Subcutaneous abdominal adipose tissue (tissue), 5 donors: Measurements from ENCODE around the gene ZNF546.
A peak's percentile ranks its signal among the peaks of the same experiment; 100 is the strongest.
"Not testable (repeated sequence)": the region's sequence is repeated elsewhere in the genome, so short reads cannot be mapped to it uniquely, and the experiment has no call there.

Experiments
- H3K27ac ChIP-seq: one replicate; pipeline ENCODE4 v1.7.0; 2013; ENCODE audit warnings: low read depth, mild to moderate bottlenecking, inconsistent platforms, low read length, moderate library complexity
- H3K27me3 ChIP-seq, 5 donors: one replicate each; pipeline ENCODE4 v1.7.0; 2013; ENCODE audit warnings: low read length in 5 of 5, inconsistent platforms in 1 of 5; ENCODE audit not compliant: control insufficient read depth in 5 of 5, insufficient read depth in 4 of 5
- H3K36me3 ChIP-seq, 5 donors: one replicate each; pipeline ENCODE4 v1.7.0; 2013; ENCODE audit warnings: low read length in 5 of 5; ENCODE audit not compliant: control insufficient read depth in 5 of 5, insufficient read depth in 5 of 5
- H3K4me1 ChIP-seq, 5 donors: one replicate each; pipeline ENCODE4 v1.7.0; 2013; ENCODE audit warnings: low read length in 5 of 5, mild to moderate bottlenecking in 3 of 5, moderate library complexity in 1 of 5; ENCODE audit not compliant: control insufficient read depth in 5 of 5, insufficient read depth in 5 of 5
- H3K4me3 ChIP-seq, 5 donors: one replicate each; pipeline ENCODE4 v1.7.0; 2013; ENCODE audit warnings: low read length in 5 of 5, low read depth in 1 of 5
- H3K9ac ChIP-seq, 5 donors: one replicate each; pipeline ENCODE4 v1.7.0; 2013; ENCODE audit warnings: low read length in 5 of 5, mild to moderate bottlenecking in 4 of 5, moderate library complexity in 3 of 5
- H3K9me3 ChIP-seq, 5 donors: one replicate each; pipeline ENCODE4 v1.7.0; 2013; ENCODE audit warnings: low read length in 5 of 5; ENCODE audit not compliant: control insufficient read depth in 5 of 5
- donor health status: healthy.
- donor health status: healthy.
- donor health status: healthy.
- donor health status: healthy.
- donor health status: healthy.

ZNF546 gene

GRCh38 chr19:39996811-39997637 lies at the start of gene ZNF546:
Gene ZNF546, plus strand, starts transcription at chr19:39997060. Its CDS starts 1,267 bp downstream, at chr19:39998327.
- H3K9me3 ChIP-seq = peaks cover 0 to 9% (median 0%) of the 10 kb centered on the region in 5 donors
- H3K4me3 ChIP-seq = peak within 1 kb of the TSS; percentile 86 to 91 (median 89)
- peaks cover 0 to 22% (median 17%) of the 10 kb centered on the region in 5 donors for H3K4me1 ChIP-seq
- peak within 1 kb of the TSS; percentile 76 to 98 (median 98) for H3K9ac ChIP-seq
- H3K27me3 ChIP-seq = no peaks in the 10 kb centered on the region
- peak within 1 kb of the TSS; percentile 91 for H3K27ac ChIP-seq
- H3K36me3 ChIP-seq = peaks cover 0 to 7% (median under 1%) of the 10 kb centered on the region in 5 donors

DNA sequence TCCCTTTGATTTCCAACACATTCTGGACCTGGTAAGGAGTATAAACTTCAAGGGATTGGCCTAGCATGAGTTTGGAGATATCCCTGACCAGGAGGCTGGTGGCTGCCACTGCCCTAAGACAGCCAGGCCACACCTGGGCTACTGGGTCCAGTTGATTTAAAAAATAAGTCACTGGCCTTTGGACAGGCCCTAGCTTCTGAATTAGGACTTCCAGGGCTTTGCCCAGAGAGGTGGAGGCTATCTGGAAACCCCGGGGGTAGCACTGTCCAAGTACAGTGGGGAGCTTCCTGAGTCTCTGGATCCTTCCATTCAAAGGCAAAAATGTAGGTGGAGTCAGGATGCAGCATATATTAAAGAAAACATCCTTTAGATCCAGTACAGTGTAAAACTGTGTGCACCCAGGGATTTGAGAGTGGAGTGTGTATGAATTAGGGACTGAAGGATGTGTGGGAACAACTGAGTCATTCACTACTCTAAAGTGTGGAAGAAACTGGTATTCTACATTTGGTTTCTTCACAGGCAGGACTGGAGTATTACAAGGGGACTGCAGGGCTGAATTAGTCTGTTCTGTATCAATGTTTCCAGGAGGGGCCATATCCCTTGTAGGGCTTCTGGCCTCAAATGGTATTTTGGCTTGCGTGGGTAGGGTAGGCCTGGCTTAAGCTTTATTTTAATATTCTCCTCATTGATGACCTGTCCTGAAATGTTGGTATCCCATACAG lies 47.7 kb upstream of the ZNF546 start:
- no peak overlapping the region for H3K27ac ChIP-seq

GRCh38 chr19:39951065-39951650 lies 45.7 kb upstream of the ZNF546 start:
- no peak overlapping the region for H3K9ac ChIP-seq
- H3K9me3 ChIP-seq = no peaks in the 10 kb centered on the region
- H3K27me3 ChIP-seq = peaks cover 0 to 9% (median 2%) of the 10 kb centered on the region in 5 donors
- H3K36me3 ChIP-seq = no peaks in the 10 kb centered on the region
- no peak overlapping the region for H3K27ac ChIP-seq
- peaks cover 0 to 11% (median 0%) of the 10 kb centered on the region in 5 donors for H3K4me1 ChIP-seq
- no peak overlapping the region for H3K4me3 ChIP-seq

More for the DNA sequence above, 47.7 kb upstream of the ZNF546 start:
- peaks cover 0 to 9% (median 2%) of the 10 kb centered on the region in 5 donors for H3K27me3 ChIP-seq
- H3K36me3 ChIP-seq = no peaks in the 10 kb centered on the region
- no peaks in the 10 kb centered on the region for H3K9me3 ChIP-seq
- peaks cover 0 to 14% (median 2%) of the 10 kb centered on the region in 5 donors for H3K4me1 ChIP-seq
- no peak overlapping the region for H3K9ac ChIP-seq
- no peak overlapping the region for H3K4me3 ChIP-seq

DNA sequence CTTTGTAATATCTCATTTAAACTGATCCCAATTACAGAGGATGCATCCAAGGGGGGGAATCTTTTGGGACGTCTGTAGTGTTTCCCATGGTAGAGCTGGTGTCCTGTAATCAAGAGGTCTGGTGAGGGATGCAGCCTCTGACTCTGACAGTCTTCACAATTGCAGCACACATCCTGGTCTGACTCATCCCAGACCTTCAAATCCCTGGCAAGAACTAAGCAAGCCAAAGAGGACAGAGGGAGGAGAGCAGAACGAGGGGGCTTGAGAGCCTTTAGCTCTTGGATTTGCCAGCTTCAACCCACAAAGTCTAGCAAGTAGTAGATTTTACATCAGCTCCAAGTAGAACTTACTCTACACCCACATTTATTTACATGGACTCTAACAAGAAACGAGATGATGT lies 45.2 kb upstream of the ZNF546 start:
- H3K36me3 ChIP-seq = no peaks in the 10 kb centered on the region
- no peak overlapping the region for H3K27ac ChIP-seq
- no peak overlapping the region for H3K9ac ChIP-seq
- peaks cover 0 to 11% (median 0%) of the 10 kb centered on the region in 5 donors for H3K4me1 ChIP-seq
- no peaks in the 10 kb centered on the region for H3K9me3 ChIP-seq
- peaks cover 0 to 9% (median 2%) of the 10 kb centered on the region in 5 donors for H3K27me3 ChIP-seq
- no peak overlapping the region for H3K4me3 ChIP-seq

DNA sequence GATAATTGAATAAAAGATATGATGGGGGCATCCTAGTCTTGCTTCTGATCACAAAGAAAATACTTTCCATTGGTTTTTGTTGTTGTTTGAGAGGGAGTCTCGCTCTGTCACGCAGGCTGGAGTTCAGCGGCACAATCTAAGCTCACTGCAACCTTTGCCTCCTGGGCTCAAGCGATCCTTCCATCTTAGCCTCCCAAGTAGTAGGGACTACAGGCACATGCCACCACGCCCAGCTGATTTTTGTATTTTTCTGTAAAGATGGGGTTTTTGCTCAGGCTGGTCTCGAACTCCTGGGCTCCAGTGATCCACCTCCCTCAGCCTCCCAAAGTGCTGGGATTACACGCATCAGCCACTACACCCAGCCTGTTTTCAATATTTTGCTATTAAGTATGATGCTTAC lies 42.9 kb upstream of the ZNF546 start:
- Histone ChIP-seq H3K27ac (no peak overlapping the region), H3K9ac (no peak overlapping the region), H3K9me3 (no peaks in the 10 kb centered on the region), H3K4me1 (peaks cover 0 to 7% (median 0%) of the 10 kb centered on the region in 5 donors), H3K27me3 (peaks cover 0 to 7% (median 2%) of the 10 kb centered on the region in 5 donors), H3K4me3 (no peak overlapping the region), H3K36me3 (no peaks in the 10 kb centered on the region)

GRCh38 chr19:39957886-39958285 lies 39.0 kb upstream of the ZNF546 start:
- not testable (repeated sequence) for H3K4me1 ChIP-seq, H3K27ac ChIP-seq, H3K36me3 ChIP-seq, H3K9ac ChIP-seq, H3K27me3 ChIP-seq, H3K9me3 ChIP-seq, H3K4me3 ChIP-seq

DNA sequence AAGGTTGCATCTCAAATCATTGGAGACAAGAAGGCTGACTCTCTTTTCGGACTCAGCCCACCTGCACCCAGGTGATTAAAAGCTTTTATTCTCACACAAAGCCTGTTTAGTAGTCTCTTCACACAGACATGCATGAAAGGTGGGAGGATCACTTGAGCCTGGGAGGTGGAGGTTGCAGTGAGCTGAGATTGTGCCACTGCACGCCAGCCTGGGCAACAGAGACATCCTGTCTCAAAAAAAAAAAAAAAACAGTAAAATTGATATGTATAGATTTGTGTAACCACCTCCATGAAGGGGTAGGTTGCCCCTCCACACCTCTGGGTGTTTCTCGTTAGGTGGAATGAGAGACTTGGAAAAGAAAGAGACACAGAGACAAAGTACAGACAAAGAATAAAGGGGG lies 37.9 kb upstream of the ZNF546 start:
- not testable (repeated sequence) for H3K27me3 ChIP-seq, H3K4me1 ChIP-seq

GRCh38 chr19:39959407-39959806 lies 37.5 kb upstream of the ZNF546 start:
- H3K27me3 ChIP-seq, H3K27ac ChIP-seq, H3K9ac ChIP-seq, H3K4me3 ChIP-seq, H3K36me3 ChIP-seq, H3K9me3 ChIP-seq, H3K4me1 ChIP-seq: not testable (repeated sequence)

More for the DNA sequence above, 37.9 kb upstream of the ZNF546 start:
- not testable (repeated sequence) for H3K4me3 ChIP-seq, H3K27ac ChIP-seq, H3K9me3 ChIP-seq, H3K36me3 ChIP-seq, H3K9ac ChIP-seq

DNA sequence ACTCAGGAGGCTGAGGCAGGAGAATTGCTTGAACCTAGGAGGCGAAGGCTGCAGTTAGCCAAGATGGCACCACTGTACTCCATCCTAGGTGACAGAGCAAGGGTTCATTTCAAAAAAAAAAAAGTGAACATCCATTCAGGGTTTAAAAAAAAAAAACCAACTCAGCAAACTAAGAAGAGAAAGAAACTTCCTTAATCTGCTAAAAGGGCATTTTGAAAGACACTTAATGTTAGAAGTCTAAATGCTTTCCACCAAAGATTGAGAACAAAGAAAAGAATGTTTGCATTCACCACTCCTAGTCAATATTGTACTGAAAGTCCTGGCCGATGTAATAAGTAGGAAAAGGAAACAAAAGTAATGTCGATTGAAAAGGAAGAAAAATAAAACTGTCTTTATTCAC lies 33.0 kb upstream of the ZNF546 start:
- Histone ChIP-seq H3K4me1 (peaks cover 0 to 2% (median 0%) of the 10 kb centered on the region in 5 donors), H3K27me3 (no peaks in the 10 kb centered on the region), H3K27ac (no peak overlapping the region), H3K4me3 (no peak overlapping the region), H3K36me3 (no peaks in the 10 kb centered on the region), H3K9me3 (no peaks in the 10 kb centered on the region), H3K9ac (no peak overlapping the region)

GRCh38 chr19:39966617-39967016 lies 30.2 kb upstream of the ZNF546 start:
- Histone ChIP-seq H3K36me3 (no peaks in the 10 kb centered on the region), H3K9ac (no peak overlapping the region), H3K9me3 (no peaks in the 10 kb centered on the region), H3K27ac (no peak overlapping the region), H3K4me1 (peaks cover 4 to 14% (median 10%) of the 10 kb centered on the region in 5 donors), H3K4me3 (no peak overlapping the region), H3K27me3 (peaks cover 0 to 3% (median 0%) of the 10 kb centered on the region in 5 donors)
